HCT116 (cell line): ENCODE measurements around the gene ANAPC5. TPM values are rescaled to one million over a fixed set of nuclear protein-coding genes. Genes with fewer than 3 reads are reported as not detected.

Experiments used
- ATAC-seq: fragments of 200-7000 bp; cut with Tn5 transposase; 2 replicates; pipeline ENCODE4 v1.9.1; 2020; ENCODE audit warnings: mild to moderate bottlenecking, moderate library complexity
- BruUV-seq: library from RNA; stranded (reverse); fragments of 400-500 nt; replicated peaks from 2 replicates; lab custom pipeline; 2021; lab: Mats Ljungman, UMichigan
- CTCF ChIA-PET: fragments of 300-600 bp; sonication (Branson Sonifier 250); formaldehyde crosslinking; loops from one replicate; lab custom pipeline; 2021; ENCODE audit warnings: antibody characterized with exemption; lab: Charles Lee
- POLR2A ChIA-PET: fragments of 300-600, 350-600 bp; sonication (Branson Sonifier 250); formaldehyde crosslinking; loops from one replicate; lab custom pipeline; 2021; ENCODE audit warnings: antibody characterized with exemption; lab: Charles Lee
- RAD21 ChIA-PET, 2 experiments: fragments of 300-600 bp; sonication (Branson Sonifier 250); formaldehyde crosslinking; loops; one replicate each; lab custom pipeline; 2023; ENCODE audit warnings: low total read pairs in 2 of 2; ENCODE audit not compliant: uncharacterized antibody in 2 of 2, unreplicated experiment in 2 of 2, low non-redundant PET in 1 of 2; lab: Charles Lee
- DNase-seq: peaks from one replicate; pipeline ENCODE4 v3.0.0-alpha.2; 2010; ENCODE audit warnings: low read depth, low spot score
- H2AFZ ChIP-seq: fragments of 200-600 bp; shearing (Covaris generic), sonication (generic); 2 replicates; pipeline ENCODE4 v1.6.1; 2017; ENCODE audit warnings: low read depth, mixed run types, mixed read lengths, antibody characterized with exemption, low read length; ENCODE audit not compliant: poor library complexity, severe bottlenecking
- H3K27ac ChIP-seq: 2 replicates; pipeline ENCODE4 v1.5.1; 2012; ENCODE audit warnings: low read depth, low read length
- H3K27me3 ChIP-seq: fragments of 200-600 bp; sonication (generic); 2 replicates; pipeline ENCODE4 v1.6.1; 2016; ENCODE audit warnings: mixed run types, low read length, mixed read lengths; ENCODE audit not compliant: insufficient read depth
- H3K36me3 ChIP-seq, 2 experiments: fragments of 200-500 bp in 1 of 2; fragments of 200-600 bp in 1 of 2; sonication (Bioruptor generic) in 1 of 2; sonication (generic) in 1 of 2; 2 replicates each; pipeline versions ENCODE4 v1.5.1 to v1.6.1; 2014 to 2016; ENCODE audit warnings: low read length in 2 of 2, inconsistent platforms in 1 of 2, mixed read lengths in 1 of 2, mixed run types in 1 of 2; ENCODE audit not compliant: insufficient read depth in 2 of 2, control insufficient read depth in 1 of 2
- H3K4me1 ChIP-seq, 2 experiments: fragments of 200-600 bp in 1 of 2; sonication (generic) in 1 of 2; 2 replicates each; pipeline versions ENCODE4 v1.5.1 to v1.6.1; 2012 to 2017; ENCODE audit warnings: low read length in 2 of 2, inconsistent platforms in 1 of 2, mild to moderate bottlenecking in 1 of 2, mixed read lengths in 1 of 2, mixed run types in 1 of 2, moderate library complexity in 1 of 2; ENCODE audit not compliant: insufficient read depth in 2 of 2, control insufficient read depth in 1 of 2
- H3K4me2 ChIP-seq: fragments of 200-600 bp; sonication (generic); 2 replicates; pipeline ENCODE4 v1.6.1; 2017; ENCODE audit warnings: mixed run types, low read length, mixed read lengths
- H3K4me3 ChIP-seq, 2 experiments: fragments of 200-600 bp in 1 of 2; sonication (generic) in 1 of 2; replicated peaks in 1 of 2; 2 replicates each; pipeline ENCODE4 v1.5.1; 2011 to 2016; ENCODE audit warnings: low read length in 2 of 2, control low read depth in 1 of 2, low read depth in 1 of 2, mild to moderate bottlenecking in 1 of 2, mixed read lengths in 1 of 2, mixed run types in 1 of 2
- H3K79me2 ChIP-seq: fragments of 200-600 bp; sonication (generic); 2 replicates; pipeline ENCODE4 v1.6.1; 2017; ENCODE audit warnings: mild to moderate bottlenecking, mixed run types, low read length, moderate library complexity, mixed read lengths; ENCODE audit not compliant: insufficient read depth
- H3K9ac ChIP-seq: fragments of 200-600 bp; sonication (generic); 2 replicates; pipeline ENCODE4 v1.6.1; 2016; ENCODE audit warnings: low read length, mixed read lengths
- H3K9me2 ChIP-seq: fragments of 200-600 bp; sonication (generic), shearing (Covaris generic); 2 replicates; pipeline ENCODE4 v1.6.1; 2017; ENCODE audit warnings: mixed run types, mild to moderate bottlenecking, moderate library complexity; ENCODE audit not compliant: insufficient read depth
- H3K9me3 ChIP-seq, 2 experiments: fragments of 200-500 bp in 1 of 2; fragments of 200-600 bp in 1 of 2; sonication (Bioruptor generic) in 1 of 2; sonication (generic) in 1 of 2; 2 replicates each; pipeline ENCODE4 v1.6.1; 2014 to 2017; ENCODE audit warnings: low read length in 2 of 2, mixed read lengths in 2 of 2, inconsistent platforms in 1 of 2, low read depth in 1 of 2, mild to moderate bottlenecking in 1 of 2, mixed run types in 1 of 2, moderate library complexity in 1 of 2; ENCODE audit not compliant: control insufficient read depth in 1 of 2, insufficient read depth in 1 of 2
- H4K20me1 ChIP-seq: fragments of 200-600 bp; sonication (generic), shearing (Covaris generic); 2 replicates; pipeline ENCODE4 v1.6.1; 2017; ENCODE audit warnings: mixed run types, mild to moderate bottlenecking, moderate library complexity; ENCODE audit not compliant: insufficient read depth
- CEBPB ChIP-seq: IDR thresholded peaks from 2 replicates; pipeline ENCODE4 v1.6.1; 2012; ENCODE audit warnings: low read depth
- EGR1 ChIP-seq: IDR thresholded peaks from 2 replicates; pipeline ENCODE4 v1.6.1; 2012; ENCODE audit warnings: low read depth
- EZH2phosphoT487 ChIP-seq: fragments of 200-600 bp; IDR thresholded peaks from 2 replicates; pipeline ENCODE4 v1.6.1; 2018; ENCODE audit warnings: antibody characterized with exemption, borderline replicate concordance
- FOSL1 ChIP-seq: IDR thresholded peaks from 2 replicates; pipeline ENCODE4 v1.6.1; 2012; ENCODE audit warnings: low read depth
- POLR2A ChIP-seq: IDR thresholded peaks from 2 replicates; pipeline ENCODE4 v1.7.0; 2011; ENCODE audit warnings: borderline replicate concordance; ENCODE audit not compliant: insufficient read depth, insufficient read length; ENCODE audit errors: extremely low read depth
- POLR2AphosphoS5 ChIP-seq: IDR thresholded peaks from 2 replicates; pipeline ENCODE4 v1.6.1; 2011; ENCODE audit warnings: mild to moderate bottlenecking, low read depth, low read length, moderate library complexity
- RAD21 ChIP-seq: IDR thresholded peaks from 2 replicates; pipeline ENCODE4 v1.6.1; 2012; ENCODE audit warnings: low read depth, mild to moderate bottlenecking
- SIN3A ChIP-seq: IDR thresholded peaks from 2 replicates; pipeline ENCODE4 v1.6.1; 2012; ENCODE audit warnings: low read depth
- SRF ChIP-seq: IDR thresholded peaks from 2 replicates; pipeline ENCODE4 v1.6.1; 2012; ENCODE audit warnings: low read depth
- TCF7L2 ChIP-seq: IDR thresholded peaks from 2 replicates; pipeline ENCODE4 v1.7.0; 2011; ENCODE audit warnings: borderline replicate concordance, inconsistent platforms; ENCODE audit not compliant: insufficient read depth, insufficient read length; ENCODE audit errors: extremely low read depth
- YY1 ChIP-seq: IDR thresholded peaks from 2 replicates; pipeline ENCODE4 v1.6.1; 2011; ENCODE audit warnings: low read length, low read depth, moderate library complexity, mild to moderate bottlenecking; ENCODE audit not compliant: insufficient replicate concordance; ENCODE audit errors: extremely low read depth
- ZBTB33 ChIP-seq: IDR thresholded peaks from 2 replicates; pipeline ENCODE4 v1.6.1; 2011; ENCODE audit warnings: mild to moderate bottlenecking, low read length, moderate library complexity; ENCODE audit not compliant: insufficient replicate concordance; ENCODE audit errors: extremely low read depth
- ZNF274 ChIP-seq: fragments of 200-500 bp; sonication (Bioruptor generic); IDR thresholded peaks from 2 replicates; pipeline ENCODE4 v1.6.1; 2014; ENCODE audit warnings: mild to moderate bottlenecking, low read depth, low read length, inconsistent platforms
- intact Hi-C: fragments of 100-400 bp; cut with micrococcal nuclease; formaldehyde crosslinking; loops from 2 replicates; pipeline ENCODE4 v1.10.0; 2022
- total RNA-seq: library from RNA; stranded (reverse); gene quantifications from one replicate; pipeline ENCODE4 v1.2.1, GENCODE V29; 2021; ENCODE audit not compliant: unreplicated experiment
- TF ChIP-seq, protein P1 (sequence below): IDR thresholded peaks from 2 replicates; pipeline ENCODE4 v1.6.1; 2012
- TF ChIP-seq, protein P2 (sequence below): IDR thresholded peaks from 2 replicates; pipeline ENCODE4 v1.6.1; 2012

The ANAPC5 gene
- total RNA-seq, 1 experiment from 2014 or later: 112 TPM

DNA sequence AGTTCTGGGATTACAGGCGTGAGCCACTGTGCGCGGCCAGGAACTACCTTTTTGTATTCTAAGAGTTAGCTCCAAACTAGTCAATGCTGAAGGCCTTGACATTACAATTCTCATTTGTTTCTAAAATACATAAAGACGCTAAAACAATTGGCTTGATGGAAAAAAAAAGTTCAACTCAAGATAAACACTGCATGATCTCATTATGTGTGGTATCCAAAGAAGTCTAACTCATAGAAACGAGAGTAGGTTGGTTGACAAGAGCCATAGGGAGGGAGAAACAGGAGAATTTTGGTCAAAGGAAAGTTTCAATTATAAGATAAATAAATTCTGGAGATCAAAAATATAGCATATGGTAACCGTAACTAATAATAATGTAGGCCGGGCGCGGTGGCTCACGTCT, 27.7 kb upstream of the ANAPC5 start:
- Histone ChIP-seq H3K9ac (no peak overlapping the region), H4K20me1 (no peaks in the 10 kb centered on the region), H3K27me3 (no peaks in the 10 kb centered on the region), H3K9me2 (no peaks in the 10 kb centered on the region), H3K4me2 (no peak overlapping the region), H3K9me3 (no peaks in the 10 kb centered on the region), H3K4me1 (0 out of 4 replicates have a peak, but pooled peaks cover 0 to 2% of the 10 kb centered on the region in 2 experiments), H3K4me3 (no peak overlapping the region), H3K36me3 (no peaks in the 10 kb centered on the region), H3K27ac (no peak overlapping the region), H3K79me2 (no peaks in the 10 kb centered on the region), H2AFZ (no peak overlapping the region)
- POLR2A ChIA-PET: no interaction called here
- intact Hi-C loops: no loop called here
- no TSS peak for BruUV-seq
- TF ChIP-seq POLR2A (no peak), SRF (no peak)
- DNase-seq: no peak
- no peak for ATAC-seq
- CTCF ChIA-PET: no interaction called here
- RAD21 ChIA-PET: no interaction called here

DNA sequence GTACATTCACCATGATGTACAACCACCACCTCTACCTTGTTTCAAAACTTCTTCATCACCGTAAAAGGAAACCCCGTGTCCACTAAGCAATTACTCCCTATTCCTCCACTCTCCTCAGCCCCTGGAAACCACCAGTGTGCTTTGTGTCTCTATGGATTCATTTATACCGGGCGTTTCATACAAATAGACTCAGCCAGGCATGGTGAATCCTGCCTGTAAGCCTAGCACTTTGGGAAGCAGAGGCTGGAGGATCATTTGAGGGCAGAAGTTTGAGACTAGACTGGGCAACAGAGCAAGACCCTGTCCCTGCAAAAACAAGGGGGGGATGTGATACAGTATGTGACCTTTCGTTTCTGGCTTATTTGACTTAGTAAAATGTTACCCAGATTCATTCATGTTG, 26.5 kb upstream of the ANAPC5 start:
- no peaks in the 10 kb centered on the region for H3K9me3 ChIP-seq
- no peak for ATAC-seq
- CTCF ChIA-PET: no interaction called here
- H3K27me3 ChIP-seq: no peaks in the 10 kb centered on the region
- H2AFZ ChIP-seq: no peak overlapping the region
- no peak overlapping the region for H3K4me3 ChIP-seq
- H3K36me3 ChIP-seq: no peaks in the 10 kb centered on the region
- no peak for TF ChIP-seq EZH2phosphoT487
- TF ChIP-seq FOSL1: no peak
- TF ChIP-seq YY1: no peak
- TF ChIP-seq EGR1: no peak
- TF ChIP-seq, protein P1, sequence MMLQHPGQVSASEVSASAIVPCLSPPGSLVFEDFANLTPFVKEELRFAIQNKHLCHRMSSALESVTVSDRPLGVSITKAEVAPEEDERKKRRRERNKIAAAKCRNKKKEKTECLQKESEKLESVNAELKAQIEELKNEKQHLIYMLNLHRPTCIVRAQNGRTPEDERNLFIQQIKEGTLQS: no peak
- no peak for TF ChIP-seq TCF7L2
- no peak for TF ChIP-seq ZNF274
- TF ChIP-seq POLR2A: no peak
- TF ChIP-seq ZBTB33: no peak
- TF ChIP-seq, protein P2, sequence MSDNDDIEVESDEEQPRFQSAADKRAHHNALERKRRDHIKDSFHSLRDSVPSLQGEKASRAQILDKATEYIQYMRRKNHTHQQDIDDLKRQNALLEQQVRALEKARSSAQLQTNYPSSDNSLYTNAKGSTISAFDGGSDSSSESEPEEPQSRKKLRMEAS: no peak
- TF ChIP-seq POLR2AphosphoS5: no peak
- TF ChIP-seq RAD21: no peak
- TF ChIP-seq SIN3A: no peak
- no peak for TF ChIP-seq CEBPB
- TF ChIP-seq, all 23 proteins: peak for 0
- intact Hi-C loops: no loop called here
- BruUV-seq: no TSS peak
- ChIA-PET RAD21 (no interaction called here), POLR2A (no interaction called here)
- no peak for DNase-seq
- Histone ChIP-seq H3K4me2 (no peak overlapping the region), H3K79me2 (no peaks in the 10 kb centered on the region), H4K20me1 (no peaks in the 10 kb centered on the region), H3K9me2 (no peaks in the 10 kb centered on the region), H3K27ac (no peak overlapping the region), H3K4me1 (0 out of 4 replicates have a peak, but pooled peaks cover 0 to 2% of the 10 kb centered on the region in 2 experiments), H3K9ac (no peak overlapping the region)
